ENCODE results near the gene SUPT5H. TPM values are rescaled to one million over a fixed set of nuclear protein-coding genes. Genes with fewer than 3 reads are reported as not detected.

SUPT5H gene
- total RNA-seq, 1 experiment from 2014 or later, result 171 TPM

- Mint-ChIP-seq H3K4me3 (ENCODE audit: unreplicated experiment) (peak within 1 kb of the TSS; percentile 77), H3K36me3 (ENCODE audit: insufficient read depth, unreplicated experiment) (peaks cover 85% of the 10 kb centered on the region), H3K27ac (ENCODE audit: unreplicated experiment) (peak within 1 kb of the TSS; percentile 90), H3K9me3 (ENCODE audit: unreplicated experiment) (no peaks in the 10 kb centered on the region), H3K27me3 (ENCODE audit: insufficient read depth, unreplicated experiment) (no peaks in the 10 kb centered on the region), H3K4me1 (ENCODE audit: low read depth, unreplicated experiment) (peaks cover 32% of the 10 kb centered on the region)
- intact Hi-C loops (cut with micrococcal nuclease; ENCODE audit: unreplicated experiment), result no loop called here
- no peaks in the 10 kb centered on the region for H3K27me3 ChIP-seq (replicated peaks; ENCODE audit: control insufficient read depth, insufficient read depth, low read length)
- peak within 1 kb of the TSS; percentile 94 for H3K4me3 ChIP-seq (ENCODE audit: low read depth, low read length)
- peaks cover 36% of the 10 kb centered on the region for H3K4me1 ChIP-seq
- CTCF ChIA-PET, result interaction anchor here (0.6 to 4.1 kb wide), 2 partner anchors 9 to 644 kb away, joined by 4 to 17 read pairs; no protein-coding TSS in a partner anchor
- POLR2A ChIA-PET, result interaction anchor here (0.6 to 4.1 kb wide), 6 partner anchors 9 to 64 kb away, joined by 3 to 27 read pairs (median 4); partner anchors contain the start of genes MED29, PAF1, RPS16 and SAMD4B
- H3K9me3 ChIP-seq, result no peaks in the 10 kb centered on the region
- no TSS peak for BruUV-seq (replicated peaks)
- TF ChIP-seq CTCF (IDR thresholded peaks at IDR 0.05; ENCODE audit: insufficient read depth in 1 of 2, low read depth in 1 of 2, low read length in 1 of 2, severe bottlenecking in 1 of 2, unreplicated experiment in 1 of 2), result peak in 1 of 2 experiments; percentile 0
- H3K36me3 ChIP-seq (ENCODE audit: control insufficient read depth, insufficient read depth, low read length), result peaks cover 4% of the 10 kb centered on the region; the same call in 1 of the 2 replicates
- peak; percentile 89 for DNase-seq
Observed at GRCh38 chr19:39406656-39407409, 38.5 kb upstream of the SUPT5H start, which contains the start of gene ZFP36. Gene ZFP36, plus strand, starts transcription at chr19:39406847. Its CDS starts 58 bp downstream, at chr19:39406905.

GRCh38 chr19:39407410-39407659 lies 38.0 kb upstream of the SUPT5H start:
- Histone ChIP-seq H3K4me3 (ENCODE audit: low read depth, low read length) (peak overlapping the region; percentile 94), H3K27me3 (replicated peaks; ENCODE audit: control insufficient read depth, insufficient read depth, low read length) (no peaks in the 10 kb centered on the region), H3K9me3 (no peaks in the 10 kb centered on the region), H3K4me1 (peaks cover 31% of the 10 kb centered on the region), H3K36me3 (ENCODE audit: control insufficient read depth, insufficient read depth, low read length) (peaks cover 4% of the 10 kb centered on the region; the same call in 1 of the 2 replicates)
- CTCF ChIA-PET, result interaction anchor here (4.1 kb wide), 1 partner anchor 10 kb away, joined by 17 read pairs; no protein-coding TSS in a partner anchor
- Mint-ChIP-seq H3K9me3 (ENCODE audit: unreplicated experiment) (no peaks in the 10 kb centered on the region), H3K4me1 (ENCODE audit: low read depth, unreplicated experiment) (peaks cover 37% of the 10 kb centered on the region), H3K36me3 (ENCODE audit: insufficient read depth, unreplicated experiment) (peaks cover 85% of the 10 kb centered on the region), H3K4me3 (ENCODE audit: unreplicated experiment) (peak overlapping the region; percentile 77), H3K27me3 (ENCODE audit: insufficient read depth, unreplicated experiment) (peaks cover 3% of the 10 kb centered on the region), H3K27ac (ENCODE audit: unreplicated experiment) (peak overlapping the region; percentile 90)
- intact Hi-C loops (cut with micrococcal nuclease; ENCODE audit: unreplicated experiment), result no loop called here
- no peak for DNase-seq
- no TSS peak for BruUV-seq (replicated peaks)
- no peak for TF ChIP-seq CTCF (IDR thresholded peaks at IDR 0.05; ENCODE audit: insufficient read depth in 1 of 2, low read depth in 1 of 2, low read length in 1 of 2, severe bottlenecking in 1 of 2, unreplicated experiment in 1 of 2)
- POLR2A ChIA-PET, result interaction anchor here (0.8 to 4.1 kb wide), 3 partner anchors 9 to 65 kb away, joined by 3 to 27 read pairs (median 3); partner anchors contain the start of genes MED29, PAF1 and SAMD4B

- Mint-ChIP-seq H3K27ac (ENCODE audit: unreplicated experiment) (peak overlapping the region; percentile 90), H3K4me3 (ENCODE audit: unreplicated experiment) (peak overlapping the region; percentile 77), H3K9me3 (ENCODE audit: unreplicated experiment) (no peaks in the 10 kb centered on the region), H3K27me3 (ENCODE audit: insufficient read depth, unreplicated experiment) (peaks cover 3% of the 10 kb centered on the region), H3K4me1 (ENCODE audit: low read depth, unreplicated experiment) (peaks cover 38% of the 10 kb centered on the region), H3K36me3 (ENCODE audit: insufficient read depth, unreplicated experiment) (peaks cover 82% of the 10 kb centered on the region)
- no peaks in the 10 kb centered on the region for H3K9me3 ChIP-seq
- peak overlapping the region; percentile 94 for H3K4me3 ChIP-seq (ENCODE audit: low read depth, low read length)
- POLR2A ChIA-PET, result interaction anchor here (0.8 to 4.1 kb wide), 3 partner anchors 10 to 65 kb away, joined by 3 to 27 read pairs (median 3); partner anchors contain the start of genes MED29, PAF1 and SAMD4B
- H3K27me3 ChIP-seq (replicated peaks; ENCODE audit: control insufficient read depth, insufficient read depth, low read length), result no peaks in the 10 kb centered on the region
- BruUV-seq (replicated peaks), result no TSS peak
- CTCF ChIA-PET, result interaction anchor here (4.1 kb wide), 1 partner anchor 10 kb away, joined by 17 read pairs; no protein-coding TSS in a partner anchor
- intact Hi-C loops (cut with micrococcal nuclease; ENCODE audit: unreplicated experiment), result no loop called here
- no peak for TF ChIP-seq CTCF (IDR thresholded peaks at IDR 0.05; ENCODE audit: insufficient read depth in 1 of 2, low read depth in 1 of 2, low read length in 1 of 2, severe bottlenecking in 1 of 2, unreplicated experiment in 1 of 2)
- H3K36me3 ChIP-seq (ENCODE audit: control insufficient read depth, insufficient read depth, low read length), result peaks cover 4% of the 10 kb centered on the region; the same call in 1 of the 2 replicates
- peak in 1 of 2 experiments; percentile 47 for DNase-seq
- peaks cover 29% of the 10 kb centered on the region for H3K4me1 ChIP-seq
Observed at GRCh38 chr19:39407660-39408391, 37.6 kb upstream of the SUPT5H start.

Data from Caco-2 (cell line).